ENCODE results near the gene AGPS.
"Not testable (repeated sequence)": the region's sequence is repeated elsewhere in the genome, so short reads cannot be mapped to it uniquely, and the experiment has no call there.

Gene AGPS

DNA sequence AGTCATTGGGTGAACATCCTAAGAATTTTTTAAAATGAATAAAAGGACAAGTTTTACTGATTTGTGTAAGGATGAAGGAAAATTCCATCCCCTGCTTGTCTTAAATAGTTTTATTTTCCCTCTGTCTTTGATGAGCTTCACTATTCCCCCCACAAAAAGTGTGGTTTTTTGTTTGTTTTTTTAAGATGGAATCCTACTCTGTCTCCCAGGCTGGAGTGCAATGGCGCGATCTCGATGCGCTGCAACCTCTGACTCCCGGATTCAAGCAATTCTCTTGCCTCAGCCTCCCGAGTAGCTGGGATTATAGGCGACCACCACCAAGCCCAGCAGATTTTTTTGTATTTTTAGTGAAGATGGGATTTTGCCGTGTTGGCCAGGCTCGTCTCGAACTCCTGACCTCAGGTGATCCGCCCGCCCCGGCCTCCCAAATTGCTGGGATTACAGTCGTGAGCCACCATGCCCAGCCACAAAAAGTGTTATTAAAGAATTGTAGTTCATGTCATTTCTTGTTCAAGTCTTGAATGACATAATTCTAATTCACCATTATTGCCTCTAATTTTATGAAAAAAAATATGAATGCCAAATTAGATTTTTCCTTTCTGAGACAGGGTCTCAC lies 91.7 kb downstream of the AGPS start:
- H3K4me3 ChIP-seq (replicated peaks; ENCODE audit: low read depth, low read length), result no peak overlapping the region
- DNase-seq (ENCODE audit: low read depth), result no peak
- TF ChIP-seq, protein P1, sequence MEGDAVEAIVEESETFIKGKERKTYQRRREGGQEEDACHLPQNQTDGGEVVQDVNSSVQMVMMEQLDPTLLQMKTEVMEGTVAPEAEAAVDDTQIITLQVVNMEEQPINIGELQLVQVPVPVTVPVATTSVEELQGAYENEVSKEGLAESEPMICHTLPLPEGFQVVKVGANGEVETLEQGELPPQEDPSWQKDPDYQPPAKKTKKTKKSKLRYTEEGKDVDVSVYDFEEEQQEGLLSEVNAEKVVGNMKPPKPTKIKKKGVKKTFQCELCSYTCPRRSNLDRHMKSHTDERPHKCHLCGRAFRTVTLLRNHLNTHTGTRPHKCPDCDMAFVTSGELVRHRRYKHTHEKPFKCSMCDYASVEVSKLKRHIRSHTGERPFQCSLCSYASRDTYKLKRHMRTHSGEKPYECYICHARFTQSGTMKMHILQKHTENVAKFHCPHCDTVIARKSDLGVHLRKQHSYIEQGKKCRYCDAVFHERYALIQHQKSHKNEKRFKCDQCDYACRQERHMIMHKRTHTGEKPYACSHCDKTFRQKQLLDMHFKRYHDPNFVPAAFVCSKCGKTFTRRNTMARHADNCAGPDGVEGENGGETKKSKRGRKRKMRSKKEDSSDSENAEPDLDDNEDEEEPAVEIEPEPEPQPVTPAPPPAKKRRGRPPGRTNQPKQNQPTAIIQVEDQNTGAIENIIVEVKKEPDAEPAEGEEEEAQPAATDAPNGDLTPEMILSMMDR (IDR thresholded peaks at IDR 0.05; ENCODE audit: low read length, missing control alignments), result no peak

DNA sequence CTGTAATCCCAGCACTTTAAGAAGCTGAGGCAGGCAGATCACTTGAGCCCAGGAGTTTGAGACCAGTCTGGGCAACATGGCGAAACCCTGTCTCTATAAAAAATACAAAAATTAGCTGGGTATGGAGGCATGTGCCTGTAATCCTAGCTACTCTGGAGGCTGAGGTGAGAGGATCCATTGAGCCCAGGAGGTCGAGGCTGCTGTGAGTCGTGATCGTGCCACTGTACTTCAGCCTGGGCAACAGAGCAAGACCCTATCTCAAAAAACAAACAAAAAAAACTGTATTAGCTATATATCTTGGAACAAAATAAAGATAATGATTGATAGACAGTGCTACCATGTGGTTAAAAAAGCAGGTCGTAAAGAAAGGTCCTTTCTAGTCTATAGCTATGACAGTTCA lies 93.1 kb downstream of the AGPS start:
- not testable (repeated sequence) for DNase-seq (ENCODE audit: low read depth); H3K4me3 ChIP-seq (replicated peaks; ENCODE audit: low read depth, low read length)

DNA sequence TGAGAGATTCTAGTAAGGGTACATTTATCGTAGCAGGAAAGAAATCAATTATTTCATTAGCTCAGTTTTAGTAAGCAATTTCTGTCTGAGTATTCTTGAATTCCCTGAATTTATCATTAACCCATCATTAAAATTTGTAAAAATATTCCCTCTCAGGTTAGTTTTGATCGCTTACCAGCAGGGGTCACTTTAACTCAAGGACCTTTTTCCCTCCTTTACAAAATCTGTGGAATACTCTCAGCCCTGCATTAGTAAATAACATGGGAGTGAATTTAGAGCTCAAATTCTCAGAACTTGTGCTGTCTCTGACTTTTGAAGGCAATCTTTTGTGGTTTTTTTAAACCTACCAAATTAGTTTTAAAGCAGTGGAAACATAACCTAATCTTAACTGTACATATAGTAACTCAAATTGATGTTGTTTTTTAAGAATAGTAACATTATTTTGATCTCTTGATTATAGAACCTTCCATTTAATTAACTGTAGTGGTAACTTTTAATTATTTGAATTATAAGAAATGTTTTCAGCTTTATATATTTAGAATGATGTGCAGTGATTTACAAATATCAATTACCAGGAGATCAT lies 97.2 kb downstream of the AGPS start:
- DNase-seq (ENCODE audit: low read depth), result peak; percentile 70
- TF ChIP-seq, protein P1 (IDR thresholded peaks at IDR 0.05; ENCODE audit: low read length, missing control alignments), result peak; percentile 72
- no peak overlapping the region for H3K4me3 ChIP-seq (replicated peaks; ENCODE audit: low read depth, low read length)

DNA sequence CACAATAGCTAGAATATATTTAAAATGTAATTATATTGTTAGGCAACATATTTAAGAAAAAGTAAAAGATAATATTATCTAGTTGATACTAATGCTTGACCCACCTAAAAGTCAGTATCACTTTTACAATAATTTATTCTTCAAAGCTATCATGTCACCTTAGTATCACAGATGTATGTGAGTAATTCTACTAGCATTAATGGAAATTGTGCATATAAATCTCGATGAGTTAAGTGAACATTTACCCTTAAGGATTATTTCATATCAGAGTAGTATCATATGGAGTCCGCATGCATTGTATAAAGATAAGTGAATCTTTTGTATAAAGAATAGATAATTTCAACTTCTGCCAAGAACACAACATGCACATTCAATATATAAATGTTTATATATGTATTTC lies 103.4 kb downstream of the AGPS start:
- TF ChIP-seq, protein P1 (IDR thresholded peaks at IDR 0.05; ENCODE audit: low read length, missing control alignments), result no peak
- no peak overlapping the region for H3K4me3 ChIP-seq (replicated peaks; ENCODE audit: low read depth, low read length)
- DNase-seq (ENCODE audit: low read depth), result no peak

DNA sequence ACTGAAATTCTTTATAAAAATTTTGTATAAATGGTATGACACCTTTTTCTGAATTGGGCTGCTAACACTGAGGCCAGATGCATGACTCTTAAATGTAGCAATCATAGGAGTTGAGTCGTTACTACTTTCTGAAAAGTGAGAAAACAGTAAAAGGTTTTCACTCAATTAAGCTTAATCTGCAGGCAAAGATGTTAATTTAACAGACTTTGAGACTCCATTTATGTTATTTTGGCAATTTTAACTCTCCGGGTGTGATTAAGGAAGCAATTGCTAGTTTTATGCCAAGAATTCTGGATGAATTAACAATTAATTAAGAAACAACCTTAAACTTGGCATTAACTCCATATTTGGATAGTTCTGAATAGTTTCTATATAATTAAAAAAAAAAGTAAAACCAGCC lies 104.3 kb downstream of the AGPS start:
- TF ChIP-seq, protein P1 (IDR thresholded peaks at IDR 0.05; ENCODE audit: low read length, missing control alignments), result no peak
- DNase-seq (ENCODE audit: low read depth), result no peak
- H3K4me3 ChIP-seq (replicated peaks; ENCODE audit: low read depth, low read length), result no peak overlapping the region

DNA sequence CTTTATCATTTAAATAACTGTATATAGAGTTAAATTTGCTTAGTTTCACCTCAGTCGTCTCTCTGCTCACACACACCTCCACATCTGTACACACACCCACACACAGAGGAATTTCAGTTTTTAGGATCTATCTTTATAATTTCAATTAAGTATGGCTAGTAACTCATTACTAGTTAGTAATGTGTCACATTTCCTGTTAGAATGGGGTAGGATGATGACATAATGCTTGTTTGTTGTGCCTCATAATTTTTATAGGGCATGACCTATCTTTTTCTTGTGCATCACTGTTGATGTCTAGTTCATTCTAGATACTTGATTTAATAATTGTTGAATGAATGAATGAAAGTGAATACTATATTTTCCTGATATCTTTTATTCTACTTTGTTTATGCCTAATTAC lies 108.6 kb downstream of the AGPS start:
- H3K4me3 ChIP-seq (replicated peaks; ENCODE audit: low read depth, low read length), result no peak overlapping the region
- DNase-seq (ENCODE audit: low read depth), result no peak
- TF ChIP-seq, protein P1 (IDR thresholded peaks at IDR 0.05; ENCODE audit: low read length, missing control alignments), result no peak

DNA sequence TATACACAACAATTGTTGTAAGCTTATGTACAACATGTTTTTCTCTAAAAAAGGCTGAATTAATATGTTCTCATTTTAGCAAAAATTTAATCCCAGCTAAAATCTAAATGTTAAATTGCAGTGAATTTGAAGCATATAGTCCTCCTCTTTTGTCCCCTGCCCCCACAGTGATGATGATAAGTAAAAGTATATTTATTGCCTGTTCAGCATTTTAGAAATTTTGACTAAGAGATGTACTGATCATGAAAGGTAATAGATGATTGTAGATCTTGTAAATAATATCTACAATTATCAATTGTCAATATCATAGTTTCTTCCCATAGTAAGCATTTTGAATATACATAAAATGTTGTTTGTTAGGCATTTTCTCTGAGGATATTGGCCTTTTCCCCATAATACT lies 113.9 kb downstream of the AGPS start:
- no peak overlapping the region for H3K4me3 ChIP-seq (replicated peaks; ENCODE audit: low read depth, low read length)
- no peak for DNase-seq (ENCODE audit: low read depth)
- TF ChIP-seq, protein P1 (IDR thresholded peaks at IDR 0.05; ENCODE audit: low read length, missing control alignments), result no peak

All from fibroblast of pulmonary artery (primary cell).